Hematopoietic multipotent progenitor cell treated with erythropoietin and hydrocortisone succinate and interleukin-3 and kit ligand, for 8 days (in vitro differentiated cells): ENCODE results near the gene TXNDC12.
"Not testable (repeated sequence)": the region's sequence is repeated elsewhere in the genome, so short reads cannot be mapped to it uniquely, and the experiment has no call there.

ENCODE experiments used
- DNase-seq: peaks from one replicate; pipeline ENCODE4 v3.0.0-alpha.2; 2015

TXNDC12 gene

DNA sequence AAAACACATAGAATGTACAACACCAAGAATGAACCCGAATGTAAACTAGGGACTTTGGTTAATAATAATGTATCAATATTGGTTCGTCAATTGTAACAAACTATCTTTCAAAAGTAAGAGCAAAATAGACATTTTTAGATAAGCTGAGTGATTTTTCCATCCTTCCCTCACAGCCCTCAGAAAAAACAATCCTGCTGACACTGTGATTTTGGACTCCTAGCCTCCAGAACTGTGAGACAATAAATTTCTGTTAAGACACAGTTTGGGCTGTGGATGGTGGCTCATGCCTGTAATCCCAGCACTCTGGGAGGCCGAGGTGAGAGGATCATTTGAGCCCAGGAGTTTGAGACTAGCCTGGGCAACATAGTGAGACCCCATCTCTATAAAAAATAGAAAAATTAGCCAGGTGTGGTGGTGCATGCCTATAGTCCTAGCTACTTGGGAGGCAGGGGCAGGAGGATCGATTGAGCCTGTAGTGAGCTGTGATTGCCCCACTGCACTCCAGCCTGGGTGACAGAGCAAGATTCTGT lies 9.3 kb downstream of the TXNDC12 start:
- DNase-seq = not testable (repeated sequence)

GRCh38 chr1:52045236-52045635 lies 9.8 kb downstream of the TXNDC12 start:
- DNase-seq = no peak

GRCh38 chr1:52041551-52042185 lies 13.3 kb downstream of the TXNDC12 start:
- no peak for DNase-seq

DNA sequence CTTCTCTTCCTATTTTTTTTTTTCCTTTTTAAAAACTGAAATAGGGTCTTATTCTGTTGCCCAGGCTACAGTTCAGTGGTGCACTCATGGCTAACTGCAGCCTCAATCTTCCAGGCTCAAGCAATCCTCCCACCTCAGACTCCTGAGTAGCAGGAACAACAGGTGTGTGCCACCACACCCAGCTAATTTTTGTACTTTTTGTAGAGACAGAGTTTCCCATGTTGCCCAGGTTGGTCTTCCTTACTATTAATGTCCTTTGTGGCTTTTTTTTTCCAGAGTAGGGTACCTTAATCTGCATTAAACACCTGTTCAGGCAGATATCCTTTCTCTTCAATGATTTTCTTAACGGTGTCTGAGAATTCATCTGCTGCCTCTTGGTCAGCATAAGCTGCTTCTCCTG lies 17.1 kb downstream of the TXNDC12 start:
- no peak for DNase-seq

GRCh38 chr1:52037402-52037814 lies 17.6 kb downstream of the TXNDC12 start:
- no peak for DNase-seq

GRCh38 chr1:52034050-52034384 lies 21.0 kb downstream of the TXNDC12 start:
- DNase-seq = no peak

GRCh38 chr1:52033190-52034049 lies 21.6 kb downstream of the TXNDC12 start, which contains the start of gene KTI12:
Gene KTI12, minus strand, starts transcription at chr1:52033810. Its CDS starts 49 bp downstream, at chr1:52033761.
- peak; percentile 94 for DNase-seq

GRCh38 chr1:52032785-52033131 lies 22.2 kb downstream of the TXNDC12 start:
- peak; percentile 31 for DNase-seq

DNA sequence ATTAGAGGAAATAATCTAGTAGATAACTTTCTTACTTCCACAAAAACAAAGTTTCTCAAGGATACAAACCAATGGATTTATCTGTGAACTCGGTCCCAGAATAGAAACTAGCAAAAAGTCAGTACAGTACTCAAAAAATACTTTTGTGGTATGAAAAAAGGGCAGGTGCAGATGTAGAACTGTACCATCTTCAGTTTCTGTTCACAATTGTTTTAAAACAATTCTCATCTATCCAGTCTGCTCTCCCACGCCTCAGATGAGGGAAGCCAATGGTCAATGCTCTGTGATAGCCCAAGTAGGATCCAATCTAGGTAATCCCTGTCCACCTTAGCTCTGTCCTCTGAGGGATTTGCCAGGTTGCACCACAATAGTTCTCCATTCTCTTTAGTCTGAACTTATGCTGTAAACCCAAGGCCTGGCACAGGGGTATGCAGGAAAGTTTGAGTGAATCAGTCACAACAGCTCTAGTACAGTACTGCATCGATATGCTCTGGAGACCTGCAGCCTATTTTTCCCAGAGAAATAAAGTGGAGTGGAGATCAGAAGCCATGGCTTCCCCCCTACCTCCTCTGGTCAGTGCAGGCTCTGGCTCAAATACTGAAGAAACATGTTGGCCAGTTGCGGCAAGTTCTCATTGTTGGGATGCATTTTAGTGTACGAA lies 22.7 kb downstream of the TXNDC12 start:
- peak; percentile 14 for DNase-seq

- DNase-seq = not testable (repeated sequence)
Measured at GRCh38 chr1:52028839-52029238, 26.2 kb downstream of the TXNDC12 start.

DNA sequence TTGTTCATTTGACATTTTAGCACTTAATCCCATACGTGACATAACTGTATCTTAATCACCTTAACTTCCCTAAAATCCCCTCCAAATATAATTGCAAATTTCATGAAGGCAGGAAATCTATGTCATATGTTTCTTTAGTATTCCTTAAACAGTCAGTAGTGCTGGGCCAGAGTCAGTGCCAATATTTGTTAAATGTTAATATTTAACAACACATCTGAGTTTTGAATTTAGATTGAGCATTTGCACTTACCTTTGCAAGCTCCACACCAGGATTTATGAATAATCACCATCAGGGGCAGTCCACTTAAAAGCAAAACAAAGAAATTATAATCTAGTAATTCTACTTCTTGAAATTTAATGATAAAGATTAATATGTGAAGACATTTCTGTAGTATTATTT lies 26.7 kb downstream of the TXNDC12 start:
- no peak for DNase-seq

GRCh38 chr1:52026278-52026677 lies 28.7 kb downstream of the TXNDC12 start:
- DNase-seq = no peak

GRCh38 chr1:52022133-52022532 lies 32.9 kb downstream of the TXNDC12 start:
- DNase-seq = no peak

DNA sequence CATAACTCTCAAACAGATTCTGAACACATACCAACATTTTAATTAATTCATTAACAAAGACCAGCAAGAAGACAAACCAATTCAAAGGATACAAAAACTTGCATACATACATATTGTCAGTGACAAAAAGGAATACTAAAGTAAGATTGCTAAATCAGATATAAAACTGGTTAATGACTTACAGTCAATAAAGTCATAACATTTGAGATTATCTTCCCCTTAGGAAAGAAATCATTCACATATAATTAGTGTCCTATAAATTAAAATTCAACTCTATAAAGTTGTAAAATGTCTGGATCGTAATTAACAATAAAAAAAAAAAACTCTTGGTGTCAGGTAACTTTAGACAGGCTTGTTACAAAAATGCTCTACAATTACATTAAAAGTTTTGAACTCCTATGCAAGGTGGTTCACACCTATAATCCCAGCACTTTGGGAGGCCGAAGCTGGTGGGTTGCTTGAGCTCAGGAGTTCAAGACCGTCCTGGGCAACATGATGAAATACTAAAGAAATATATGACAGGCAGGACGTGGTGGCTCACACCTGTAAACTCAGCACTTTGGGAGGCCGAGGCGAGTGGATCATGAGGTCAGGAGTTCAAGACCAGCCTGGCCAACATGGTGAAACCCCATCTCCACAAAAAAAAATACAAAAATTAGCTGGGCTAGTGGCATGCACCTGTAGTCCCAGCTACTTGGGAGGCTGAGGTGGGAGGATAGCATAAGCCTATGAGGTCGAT lies 46.8 kb downstream of the TXNDC12 start:
- DNase-seq = no peak

GRCh38 chr1:52007215-52008002 lies 47.6 kb downstream of the TXNDC12 start:
- DNase-seq = no peak

- not testable (repeated sequence) for DNase-seq
Measured at GRCh38 chr1:52006081-52006553, 48.9 kb downstream of the TXNDC12 start.

GRCh38 chr1:52005548-52005947 lies 49.4 kb downstream of the TXNDC12 start:
- DNase-seq = not testable (repeated sequence)

DNA sequence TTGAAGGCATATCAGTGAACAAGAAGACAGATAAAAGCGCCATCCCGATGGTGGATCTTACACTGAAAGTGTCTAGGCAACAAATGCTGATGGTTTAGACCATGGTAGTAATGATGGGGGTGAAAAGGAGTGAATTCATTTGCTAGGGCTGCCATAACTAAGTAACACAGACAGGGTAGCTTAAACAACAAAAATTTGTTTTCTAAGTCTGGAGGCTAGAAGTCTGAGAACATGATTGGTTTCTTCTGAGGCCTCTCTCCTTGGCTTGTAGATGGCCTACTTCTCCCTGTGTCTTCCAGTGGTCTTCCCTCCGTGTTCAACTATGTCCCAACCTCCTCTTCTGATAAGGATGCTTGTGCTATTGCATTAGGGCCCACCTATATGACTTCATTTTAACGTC lies 51.1 kb downstream of the TXNDC12 start:
- DNase-seq = no peak

DNA sequence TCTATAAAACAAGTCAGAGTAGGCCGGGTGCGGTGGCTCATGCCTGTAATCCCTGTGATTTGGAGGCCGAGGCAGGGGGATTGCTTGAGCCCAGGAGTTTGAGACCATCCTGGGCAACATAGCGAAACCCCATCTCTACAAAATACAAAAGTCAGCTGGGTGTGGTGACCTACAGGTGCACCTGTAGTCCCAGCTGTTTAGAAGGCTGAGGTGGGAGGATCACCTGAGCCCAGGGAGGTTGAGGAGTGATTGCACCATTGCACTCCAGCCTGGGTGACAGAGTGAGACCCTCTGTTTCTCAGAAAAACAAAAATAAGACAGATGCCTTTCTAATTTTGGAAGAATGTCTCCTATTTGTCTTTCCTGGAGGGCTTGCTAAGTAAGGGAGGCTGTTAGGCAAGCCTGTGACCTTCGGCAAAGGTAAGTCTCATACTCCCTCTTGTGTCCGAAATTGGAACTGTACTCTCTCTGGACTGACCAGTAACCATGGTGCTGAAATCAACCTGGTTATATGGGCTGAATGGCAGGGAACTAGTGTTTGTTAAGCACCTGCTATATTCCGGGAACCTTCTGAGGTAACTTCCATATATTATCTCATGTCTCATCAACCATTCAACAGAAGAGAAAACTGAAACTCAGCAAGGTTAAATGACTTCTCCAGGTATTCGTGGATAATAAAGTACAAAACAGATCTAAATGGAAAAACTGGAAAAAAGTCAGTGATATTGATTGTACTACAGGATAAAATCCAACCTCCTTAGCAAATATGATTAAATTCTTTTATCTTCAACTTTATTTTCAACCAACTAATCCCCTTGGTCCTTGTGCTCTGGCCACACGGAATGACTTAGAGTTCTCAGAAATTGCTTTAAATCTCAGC lies 52.7 kb downstream of the TXNDC12 start:
- peak; percentile 84 for DNase-seq

DNA sequence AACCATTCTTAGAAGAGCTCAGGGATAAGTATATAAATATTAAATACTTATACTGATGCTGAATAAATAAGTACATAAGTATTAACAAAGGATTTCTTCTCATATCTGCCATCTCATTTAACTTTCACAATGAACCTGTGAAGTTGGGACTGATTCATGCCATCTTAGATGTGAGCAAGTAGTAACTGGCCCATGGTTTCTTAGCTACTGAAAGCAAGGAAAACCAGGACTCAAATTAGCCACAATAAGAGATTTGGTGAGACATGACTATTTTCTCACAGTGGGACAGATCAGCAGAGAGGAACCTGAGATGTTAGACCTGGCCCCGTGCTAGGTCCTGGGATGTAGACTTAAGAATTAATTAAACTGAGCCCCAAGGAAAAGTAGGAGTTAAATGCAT lies 56.3 kb downstream of the TXNDC12 start:
- no peak for DNase-seq

DNA sequence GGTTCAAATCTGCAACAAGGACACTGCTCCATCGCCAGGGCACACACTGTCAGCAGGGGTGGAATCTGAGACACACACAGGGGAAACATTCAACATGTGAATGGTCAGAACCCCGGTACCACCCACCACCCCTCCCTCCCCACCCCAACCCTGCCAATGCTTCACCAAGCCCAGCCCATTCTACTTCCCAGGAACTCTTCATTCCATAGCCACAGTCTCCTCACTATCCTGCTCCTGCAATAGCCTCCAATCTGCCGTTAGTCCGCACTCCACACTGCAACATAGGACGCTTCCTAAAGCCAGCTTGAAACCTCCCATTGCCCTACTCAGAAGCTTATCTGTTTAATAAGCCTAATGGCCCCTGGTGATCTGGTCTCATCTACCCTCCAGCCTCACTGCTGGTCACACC lies 57.0 kb downstream of the TXNDC12 start:
- DNase-seq = no peak
